GM06990 (cell line): ENCODE measurements around the gene EPC2.
A peak's percentile ranks its signal among the peaks of the same experiment; 100 is the strongest.

ENCODE experiments used
- DNase-seq: peaks from one replicate; pipeline ENCODE4 v3.0.0-alpha.2; 2011; ENCODE audit not compliant: insufficient read length; ENCODE audit errors: extremely low read depth
- H3K27me3 ChIP-seq: replicated peaks from 2 replicates; pipeline ENCODE4 v1.6.0; 2011; ENCODE audit warnings: low read length; ENCODE audit not compliant: control insufficient read depth, insufficient read depth
- H3K36me3 ChIP-seq: 2 replicates; pipeline ENCODE4 v1.5.1; 2011; ENCODE audit warnings: low read length; ENCODE audit not compliant: control insufficient read depth, insufficient read depth
- H3K4me3 ChIP-seq: replicated peaks from 2 replicates; pipeline ENCODE4 v1.5.1; 2011; ENCODE audit warnings: low read depth, mild to moderate bottlenecking, control low read depth, low read length
- TF ChIP-seq, protein P1 (sequence below): IDR thresholded peaks from 2 replicates; pipeline ENCODE4 v1.5.1; 2011; ENCODE audit warnings: low read length, control low read depth, mild to moderate bottlenecking, inconsistent platforms; ENCODE audit not compliant: insufficient read depth, poor library complexity, severe bottlenecking

The EPC2 gene

DNA sequence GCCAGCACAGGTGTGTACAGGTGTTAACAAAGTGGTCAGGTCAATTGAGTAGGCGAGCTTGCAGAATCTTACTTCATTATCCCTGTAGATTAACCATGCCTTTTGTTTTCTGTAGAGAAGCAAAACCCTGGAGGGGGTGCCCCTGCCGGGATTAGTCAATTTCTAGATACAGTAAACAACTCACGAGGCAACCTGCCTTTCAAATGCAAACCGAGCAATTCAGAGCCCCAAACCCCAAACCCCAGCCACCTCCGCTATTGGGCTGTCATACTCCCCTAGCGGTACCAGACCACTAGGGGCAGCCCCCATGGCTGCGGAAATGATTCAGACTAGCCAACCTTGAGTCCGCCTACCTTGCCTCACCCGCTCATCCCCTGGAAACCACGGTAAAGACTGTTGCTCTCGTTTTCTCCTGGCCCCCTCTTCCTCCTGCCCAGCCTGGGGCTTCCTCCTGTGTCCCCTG, 169.1 kb downstream of the EPC2 start:
- TF ChIP-seq, protein P1, sequence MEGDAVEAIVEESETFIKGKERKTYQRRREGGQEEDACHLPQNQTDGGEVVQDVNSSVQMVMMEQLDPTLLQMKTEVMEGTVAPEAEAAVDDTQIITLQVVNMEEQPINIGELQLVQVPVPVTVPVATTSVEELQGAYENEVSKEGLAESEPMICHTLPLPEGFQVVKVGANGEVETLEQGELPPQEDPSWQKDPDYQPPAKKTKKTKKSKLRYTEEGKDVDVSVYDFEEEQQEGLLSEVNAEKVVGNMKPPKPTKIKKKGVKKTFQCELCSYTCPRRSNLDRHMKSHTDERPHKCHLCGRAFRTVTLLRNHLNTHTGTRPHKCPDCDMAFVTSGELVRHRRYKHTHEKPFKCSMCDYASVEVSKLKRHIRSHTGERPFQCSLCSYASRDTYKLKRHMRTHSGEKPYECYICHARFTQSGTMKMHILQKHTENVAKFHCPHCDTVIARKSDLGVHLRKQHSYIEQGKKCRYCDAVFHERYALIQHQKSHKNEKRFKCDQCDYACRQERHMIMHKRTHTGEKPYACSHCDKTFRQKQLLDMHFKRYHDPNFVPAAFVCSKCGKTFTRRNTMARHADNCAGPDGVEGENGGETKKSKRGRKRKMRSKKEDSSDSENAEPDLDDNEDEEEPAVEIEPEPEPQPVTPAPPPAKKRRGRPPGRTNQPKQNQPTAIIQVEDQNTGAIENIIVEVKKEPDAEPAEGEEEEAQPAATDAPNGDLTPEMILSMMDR: peak; percentile 59
- Histone ChIP-seq H3K27me3 (no peaks in the 10 kb centered on the region), H3K4me3 (no peak overlapping the region; the same call in 1 of the 2 replicates), H3K36me3 (no peaks in the 10 kb centered on the region)
- DNase-seq: peak; percentile 75

DNA sequence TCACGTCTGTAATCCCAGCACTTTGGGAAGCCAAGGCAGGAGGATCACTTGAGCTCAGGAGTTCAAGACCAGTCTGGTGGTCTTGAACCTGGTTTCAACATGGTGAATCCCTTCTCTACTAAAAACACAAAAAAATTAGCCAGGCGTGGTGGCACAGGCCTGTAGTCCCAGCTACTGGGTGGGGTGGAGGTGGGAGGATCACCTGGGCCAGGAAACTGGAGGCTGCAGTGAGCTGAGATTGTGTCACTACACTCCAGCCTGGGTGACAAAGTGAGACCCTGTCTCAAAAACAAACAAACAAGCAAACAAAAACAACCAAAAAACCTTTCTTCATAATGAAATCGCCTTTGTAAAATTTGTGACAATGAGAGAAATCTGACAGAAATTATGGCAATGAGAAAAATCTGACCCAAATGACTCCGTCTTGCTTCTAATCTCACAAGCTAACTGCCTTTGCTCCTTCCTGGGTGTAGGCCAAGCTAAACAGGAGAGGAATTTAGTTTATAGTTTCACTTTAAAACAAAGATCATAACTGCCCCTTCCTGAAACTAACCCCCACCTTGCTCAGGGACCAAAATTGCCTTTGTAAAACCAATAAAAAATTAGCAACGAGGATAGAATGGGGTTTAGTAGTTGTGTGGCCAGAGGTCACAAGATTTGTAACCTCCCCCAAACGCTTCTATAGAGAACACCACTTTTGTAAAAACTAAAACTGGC, 169.8 kb downstream of the EPC2 start:
- H3K36me3 ChIP-seq: no peaks in the 10 kb centered on the region
- DNase-seq: peak; percentile 17
- TF ChIP-seq, protein P1: no peak
- H3K27me3 ChIP-seq: no peaks in the 10 kb centered on the region
- H3K4me3 ChIP-seq: no peak overlapping the region; the same call in 1 of the 2 replicates

DNA sequence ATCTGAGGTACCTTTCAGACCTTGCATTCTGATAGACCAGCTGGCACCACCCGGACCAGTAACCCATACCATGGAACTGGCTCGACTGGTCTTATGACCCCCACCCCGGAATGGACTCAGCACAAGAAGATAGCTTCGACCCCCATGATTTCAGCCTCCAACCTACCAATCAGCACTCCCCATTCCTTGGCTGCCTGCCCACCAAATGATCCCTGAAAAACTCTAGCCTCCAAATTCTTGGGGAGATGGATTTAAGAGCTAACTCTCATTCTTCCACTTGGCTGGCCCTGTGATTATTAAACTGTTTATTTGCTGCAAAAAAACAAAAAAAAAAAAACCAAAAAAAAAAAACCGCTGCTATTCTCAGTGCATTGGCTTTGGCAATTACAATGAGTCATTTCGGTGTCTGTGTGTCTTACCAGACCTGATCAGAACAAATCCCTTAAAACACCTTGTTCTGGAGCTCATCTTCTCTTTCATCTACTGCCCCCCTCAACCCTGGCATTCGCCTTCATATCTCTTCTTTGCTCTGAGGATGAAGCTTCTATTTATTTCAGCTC, 170.4 kb downstream of the EPC2 start:
- H3K27me3 ChIP-seq: no peaks in the 10 kb centered on the region
- H3K36me3 ChIP-seq: no peaks in the 10 kb centered on the region
- no peak overlapping the region for H3K4me3 ChIP-seq
- TF ChIP-seq, protein P1: no peak
- no peak for DNase-seq

DNA sequence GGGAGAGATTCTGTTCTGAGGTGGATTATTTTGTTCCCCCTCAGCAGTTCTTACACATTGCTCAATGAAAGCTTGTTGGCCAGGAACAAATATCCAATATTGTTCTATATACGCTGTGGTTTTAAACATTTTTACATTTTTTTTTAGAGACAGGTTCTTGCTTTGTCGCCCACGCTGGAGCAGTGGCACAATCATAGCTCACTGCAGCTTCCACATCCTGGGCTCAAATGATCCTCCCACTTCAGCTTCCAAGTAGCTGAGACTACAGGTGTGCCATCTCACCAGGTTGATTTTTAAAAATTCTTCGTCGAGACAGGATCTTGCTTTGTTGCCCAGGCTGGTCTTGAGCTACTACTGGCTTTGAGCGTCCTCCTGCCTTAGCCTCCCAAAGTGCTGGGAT, 171.6 kb downstream of the EPC2 start:
- Histone ChIP-seq H3K4me3 (no peak overlapping the region), H3K27me3 (no peaks in the 10 kb centered on the region), H3K36me3 (no peaks in the 10 kb centered on the region)
- TF ChIP-seq, protein P1: no peak
- DNase-seq: no peak

DNA sequence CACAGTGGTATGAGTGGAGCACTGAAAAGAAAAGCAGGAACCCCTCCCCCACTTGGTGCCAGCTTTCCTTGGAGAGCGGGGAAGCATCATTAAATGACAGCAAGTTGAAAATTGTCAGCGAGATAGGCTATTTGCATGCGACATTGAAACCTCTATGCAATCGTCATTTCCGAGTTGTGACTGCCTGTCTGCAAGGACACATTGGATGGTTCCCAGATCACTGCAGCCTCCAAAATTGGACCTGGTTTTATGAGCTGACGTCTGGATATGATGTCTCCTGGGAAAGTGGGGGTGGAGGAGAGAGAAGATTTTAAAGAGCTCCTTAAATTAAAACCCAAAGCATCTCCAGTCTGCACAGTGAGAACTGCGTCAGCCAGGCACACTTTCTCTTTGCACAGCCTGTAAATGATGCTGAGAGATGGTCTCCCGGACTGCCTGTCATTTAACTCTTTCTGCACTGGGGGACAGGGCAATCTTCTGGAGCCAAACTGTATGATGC, 172.7 kb downstream of the EPC2 start:
- H3K4me3 ChIP-seq: 0 out of 2 replicates have a peak overlapping the region, but pooled peaks have one; percentile 0
- DNase-seq: no peak
- H3K27me3 ChIP-seq: no peaks in the 10 kb centered on the region
- TF ChIP-seq, protein P1: no peak
- H3K36me3 ChIP-seq: no peaks in the 10 kb centered on the region
